Measurements from ENCODE around the gene TMEM190.

TMEM190 gene

DNA sequence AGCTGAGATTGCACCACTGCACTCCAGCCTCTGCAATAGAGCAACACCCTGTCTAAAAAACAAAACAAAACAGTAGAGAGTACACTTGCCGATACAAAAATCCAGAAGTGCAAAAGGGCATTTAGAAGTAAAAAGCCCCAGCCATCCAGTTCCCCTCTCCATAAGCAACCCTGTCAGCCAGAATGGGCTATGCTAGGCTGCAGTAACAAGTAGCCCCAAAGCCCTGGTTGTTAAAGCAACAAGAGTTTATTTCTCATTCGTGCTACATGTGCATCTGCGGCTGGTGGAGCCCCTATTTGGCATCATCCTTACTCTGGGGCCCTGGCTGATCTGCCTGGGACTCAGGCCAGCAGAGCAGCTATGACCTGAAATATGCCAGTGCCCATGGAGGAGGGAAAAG lies 47.9 kb downstream of the TMEM190 start:
- DNase-seq: no peak

DNA sequence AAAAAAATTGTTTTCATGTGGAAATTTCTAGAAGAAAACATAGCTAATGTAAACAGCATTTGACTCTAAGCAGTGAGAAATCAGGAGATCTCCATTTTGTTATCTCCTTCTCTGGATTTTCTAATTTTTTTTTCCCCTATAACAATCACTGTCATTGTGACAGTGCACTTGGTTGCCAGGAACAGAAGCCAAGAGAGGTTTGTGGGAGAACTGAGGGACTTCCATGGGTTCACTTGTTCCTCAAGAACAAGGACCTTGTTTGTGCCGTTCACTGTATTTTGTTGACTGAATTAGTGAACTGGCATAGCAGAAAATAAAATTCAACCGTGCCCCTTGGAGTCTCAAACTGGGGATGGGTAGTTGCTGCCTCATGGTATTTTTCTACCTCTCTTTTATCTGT lies 49.4 kb downstream of the TMEM190 start:
- DNase-seq: no peak
